ENCODE data around the gene SCUBE1.
A peak's percentile ranks its signal among the peaks of the same experiment; 100 is the strongest.

Gene SCUBE1

GRCh38 chr22:43200031-43200430, 143.1 kb downstream of the SCUBE1 start:
- DNase-seq (ENCODE audit: low read depth, low spot score) = no peak

GRCh38 chr22:43199541-43199940, 143.6 kb downstream of the SCUBE1 start:
- no peak for DNase-seq (ENCODE audit: low read depth, low spot score)

- no peak for DNase-seq (ENCODE audit: low read depth, low spot score)
Observed at GRCh38 chr22:43198936-43199335, 144.2 kb downstream of the SCUBE1 start.

GRCh38 chr22:43198126-43198525, 145.0 kb downstream of the SCUBE1 start:
- no peak for DNase-seq (ENCODE audit: low read depth, low spot score)

GRCh38 chr22:43197271-43197941, 145.8 kb downstream of the SCUBE1 start:
- DNase-seq (ENCODE audit: low read depth, low spot score) = no peak

GRCh38 chr22:43191831-43192230, 151.3 kb downstream of the SCUBE1 start:
- no peak for DNase-seq (ENCODE audit: low read depth, low spot score)

- DNase-seq (ENCODE audit: low read depth, low spot score) = no peak
Observed at GRCh38 chr22:43188829-43189545, 154.2 kb downstream of the SCUBE1 start.

GRCh38 chr22:43187171-43188099, 155.7 kb downstream of the SCUBE1 start:
- DNase-seq (ENCODE audit: low read depth, low spot score) = peak; percentile 75

- no peak for DNase-seq (ENCODE audit: low read depth, low spot score)
Observed at GRCh38 chr22:43186272-43187170, 156.7 kb downstream of the SCUBE1 start, which contains the start of gene TTLL12. Gene TTLL12 (minus strand): TSS chr22:43187134. CDS start chr22:43187069, 65 bp downstream.

GRCh38 chr22:43185860-43186261, 157.3 kb downstream of the SCUBE1 start:
- DNase-seq (ENCODE audit: low read depth, low spot score) = no peak

GRCh38 chr22:43183496-43184277, 159.5 kb downstream of the SCUBE1 start:
- no peak for DNase-seq (ENCODE audit: low read depth, low spot score)

GRCh38 chr22:43182726-43183125, 160.4 kb downstream of the SCUBE1 start:
- no peak for DNase-seq (ENCODE audit: low read depth, low spot score)

- no peak for DNase-seq (ENCODE audit: low read depth, low spot score)
Observed at GRCh38 chr22:43182118-43182517, 161.1 kb downstream of the SCUBE1 start.

GRCh38 chr22:43181321-43182076, 161.7 kb downstream of the SCUBE1 start:
- DNase-seq (ENCODE audit: low read depth, low spot score) = no peak

- no peak for DNase-seq (ENCODE audit: low read depth, low spot score)
Observed at GRCh38 chr22:43180670-43181069, 162.5 kb downstream of the SCUBE1 start.

- DNase-seq (ENCODE audit: low read depth, low spot score) = no peak
Observed at GRCh38 chr22:43179911-43180195, 163.3 kb downstream of the SCUBE1 start.

- no peak for DNase-seq (ENCODE audit: low read depth, low spot score)
Observed at GRCh38 chr22:43179146-43179910, 163.8 kb downstream of the SCUBE1 start.

GRCh38 chr22:43177479-43177878, 165.7 kb downstream of the SCUBE1 start:
- no peak for DNase-seq (ENCODE audit: low read depth, low spot score)

GRCh38 chr22:43176090-43176489, 167.1 kb downstream of the SCUBE1 start:
- no peak for DNase-seq (ENCODE audit: low read depth, low spot score)
